SK-N-SH treated with all-trans-retinoic acid at 6 μM for 48 hours (cell line): ENCODE results near the gene SYNE2.

Source experiments
- ATAC-seq: fragments of 200-7000 bp; cut with Tn5 transposase; 3 replicates; pipeline ENCODE4 v1.9.1; 2020; ENCODE audit warnings: mild to moderate bottlenecking, moderate library complexity
- BACH2 ChIP-seq: fragments of 250-450 bp; sonication (Bioruptor Pico); IDR thresholded peaks from 2 replicates; pipeline ENCODE4 v1.9.0; 2021; ENCODE audit warnings: mild to moderate bottlenecking, borderline replicate concordance
- CSDC2 ChIP-seq: fragments of 250-450 bp; sonication (Bioruptor Pico); IDR thresholded peaks from 2 replicates; pipeline ENCODE4 v1.5.0; 2020; ENCODE audit warnings: mild to moderate bottlenecking, moderate library complexity
- ESRRG ChIP-seq: fragments of 250-450 bp; sonication (Bioruptor Pico); IDR thresholded peaks from 2 replicates; pipeline ENCODE4 v1.6.1; 2021; ENCODE audit warnings: mild to moderate bottlenecking
- GLIS3 ChIP-seq: fragments of 250-450 bp; sonication (Bioruptor Pico); IDR thresholded peaks from 2 replicates; pipeline ENCODE4 v1.5.0; 2020; ENCODE audit warnings: mild to moderate bottlenecking, moderate library complexity
- ISL1 ChIP-seq: fragments of 250-450 bp; sonication (Bioruptor Pico); IDR thresholded peaks from 2 replicates; pipeline ENCODE4 v2.1.2; 2022; ENCODE audit warnings: mild to moderate bottlenecking, moderate library complexity
- POU6F1 ChIP-seq: fragments of 250-450 bp; sonication (Bioruptor Pico); IDR thresholded peaks from 2 replicates; pipeline ENCODE4 v1.8.0; 2021; ENCODE audit warnings: low read depth, mild to moderate bottlenecking, moderate library complexity, borderline replicate concordance
- PPARA ChIP-seq: fragments of 250-450 bp; sonication (Bioruptor Pico); IDR thresholded peaks from 2 replicates; pipeline ENCODE4 v1.5.0; 2020; ENCODE audit warnings: mild to moderate bottlenecking, borderline replicate concordance
- RARB ChIP-seq: fragments of 250-450 bp; sonication (Bioruptor Pico); IDR thresholded peaks from 2 replicates; pipeline ENCODE4 v1.8.0; 2021; ENCODE audit warnings: mild to moderate bottlenecking, moderate library complexity
- TCF4 ChIP-seq: fragments of 250-450 bp; sonication (Bioruptor Pico); IDR thresholded peaks from 2 replicates; pipeline ENCODE4 v1.8.0; 2021; ENCODE audit warnings: mild to moderate bottlenecking, moderate library complexity, borderline replicate concordance
- TOX ChIP-seq: fragments of 250-450 bp; sonication (Bioruptor Pico); IDR thresholded peaks from 2 replicates; pipeline ENCODE4 v1.8.0; 2021; ENCODE audit warnings: mild to moderate bottlenecking, moderate library complexity, borderline replicate concordance
- TSHZ2 ChIP-seq: fragments of 250-450 bp; sonication (Bioruptor Pico); IDR thresholded peaks from 2 replicates; pipeline ENCODE4 v1.5.0; 2020; ENCODE audit warnings: mild to moderate bottlenecking, moderate library complexity
- ZC3H10 ChIP-seq: fragments of 250-450 bp; sonication (Bioruptor Pico); IDR thresholded peaks from 2 replicates; pipeline ENCODE4 v1.5.1; 2021; ENCODE audit warnings: mild to moderate bottlenecking, moderate library complexity
- ZFP3 ChIP-seq: fragments of 250-450 bp; sonication (Bioruptor Pico); IDR thresholded peaks from 2 replicates; pipeline ENCODE4 v1.5.0; 2020; ENCODE audit warnings: mild to moderate bottlenecking, moderate library complexity
- ZFP30 ChIP-seq: fragments of 450-650 bp; formaldehyde crosslinking; IDR thresholded peaks from 2 replicates; pipeline ENCODE4 v1.5.0; 2022; ENCODE audit warnings: mild to moderate bottlenecking, moderate library complexity
- ZNF565 ChIP-seq: fragments of 450-650 bp; formaldehyde crosslinking; conservative IDR thresholded peaks from 2 replicates; pipeline ENCODE4 v1.5.0; 2020; ENCODE audit warnings: low read depth, mild to moderate bottlenecking, moderate library complexity
- ZNF70 ChIP-seq: fragments of 450-650 bp; formaldehyde crosslinking; IDR thresholded peaks from 2 replicates; pipeline ENCODE4 v1.5.0; 2020; ENCODE audit warnings: mild to moderate bottlenecking, moderate library complexity
- ZNF8 ChIP-seq: fragments of 450-650 bp; formaldehyde crosslinking; IDR thresholded peaks from 2 replicates; pipeline ENCODE4 v1.5.0; 2020; ENCODE audit warnings: mild to moderate bottlenecking, moderate library complexity
- TF ChIP-seq, protein P1 (sequence below): fragments of 250-450 bp; sonication (Bioruptor Pico); IDR thresholded peaks from 2 replicates; pipeline ENCODE4 v1.5.1; 2020; ENCODE audit warnings: low read depth, mild to moderate bottlenecking, moderate library complexity
- TF ChIP-seq, protein P2 (sequence below): fragments of 250-450 bp; sonication (Bioruptor Pico); IDR thresholded peaks from 2 replicates; pipeline ENCODE4 v1.8.0; 2020; ENCODE audit warnings: mild to moderate bottlenecking, moderate library complexity, borderline replicate concordance

SYNE2 gene

GRCh38 chr14:63951021-63951420 is 98.2 kb downstream of the SYNE2 start:
- no peak for TF ChIP-seq CSDC2 (CRISPR knock-in tag)
- no peak for TF ChIP-seq BACH2 (CRISPR knock-in tag)
- no peak for TF ChIP-seq TCF4 (CRISPR knock-in tag)
- TF ChIP-seq, protein P1, sequence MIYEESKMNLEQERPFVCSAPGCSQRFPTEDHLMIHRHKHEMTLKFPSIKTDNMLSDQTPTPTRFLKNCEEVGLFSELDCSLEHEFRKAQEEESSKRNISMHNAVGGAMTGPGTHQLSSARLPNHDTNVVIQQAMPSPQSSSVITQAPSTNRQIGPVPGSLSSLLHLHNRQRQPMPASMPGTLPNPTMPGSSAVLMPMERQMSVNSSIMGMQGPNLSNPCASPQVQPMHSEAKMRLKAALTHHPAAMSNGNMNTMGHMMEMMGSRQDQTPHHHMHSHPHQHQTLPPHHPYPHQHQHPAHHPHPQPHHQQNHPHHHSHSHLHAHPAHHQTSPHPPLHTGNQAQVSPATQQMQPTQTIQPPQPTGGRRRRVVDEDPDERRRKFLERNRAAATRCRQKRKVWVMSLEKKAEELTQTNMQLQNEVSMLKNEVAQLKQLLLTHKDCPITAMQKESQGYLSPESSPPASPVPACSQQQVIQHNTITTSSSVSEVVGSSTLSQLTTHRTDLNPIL = no peak
- TF ChIP-seq ESRRG (CRISPR knock-in tag) = no peak
- no peak for TF ChIP-seq ZNF565 (CRISPR knock-in tag)
- TF ChIP-seq RARB (CRISPR knock-in tag) = no peak
- no peak for TF ChIP-seq PPARA (CRISPR knock-in tag)
- no peak for TF ChIP-seq ZFP30 (CRISPR knock-in tag)
- no peak for TF ChIP-seq ZFP3 (CRISPR knock-in tag)
- no peak for TF ChIP-seq ZC3H10
- TF ChIP-seq GLIS3 (CRISPR knock-in tag) = no peak

GRCh38 chr14:63951429-63951828 is 98.6 kb downstream of the SYNE2 start:
- TF ChIP-seq, protein P2, sequence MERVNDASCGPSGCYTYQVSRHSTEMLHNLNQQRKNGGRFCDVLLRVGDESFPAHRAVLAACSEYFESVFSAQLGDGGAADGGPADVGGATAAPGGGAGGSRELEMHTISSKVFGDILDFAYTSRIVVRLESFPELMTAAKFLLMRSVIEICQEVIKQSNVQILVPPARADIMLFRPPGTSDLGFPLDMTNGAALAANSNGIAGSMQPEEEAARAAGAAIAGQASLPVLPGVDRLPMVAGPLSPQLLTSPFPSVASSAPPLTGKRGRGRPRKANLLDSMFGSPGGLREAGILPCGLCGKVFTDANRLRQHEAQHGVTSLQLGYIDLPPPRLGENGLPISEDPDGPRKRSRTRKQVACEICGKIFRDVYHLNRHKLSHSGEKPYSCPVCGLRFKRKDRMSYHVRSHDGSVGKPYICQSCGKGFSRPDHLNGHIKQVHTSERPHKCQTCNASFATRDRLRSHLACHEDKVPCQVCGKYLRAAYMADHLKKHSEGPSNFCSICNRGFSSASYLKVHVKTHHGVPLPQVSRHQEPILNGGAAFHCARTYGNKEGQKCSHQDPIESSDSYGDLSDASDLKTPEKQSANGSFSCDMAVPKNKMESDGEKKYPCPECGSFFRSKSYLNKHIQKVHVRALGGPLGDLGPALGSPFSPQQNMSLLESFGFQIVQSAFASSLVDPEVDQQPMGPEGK (CRISPR knock-in tag) = no peak
- TF ChIP-seq ZNF70 = no peak
- no peak for ATAC-seq

More at GRCh38 chr14:63951021-63951420, 98.2 kb downstream of the SYNE2 start:
- no peak for ATAC-seq

DNA sequence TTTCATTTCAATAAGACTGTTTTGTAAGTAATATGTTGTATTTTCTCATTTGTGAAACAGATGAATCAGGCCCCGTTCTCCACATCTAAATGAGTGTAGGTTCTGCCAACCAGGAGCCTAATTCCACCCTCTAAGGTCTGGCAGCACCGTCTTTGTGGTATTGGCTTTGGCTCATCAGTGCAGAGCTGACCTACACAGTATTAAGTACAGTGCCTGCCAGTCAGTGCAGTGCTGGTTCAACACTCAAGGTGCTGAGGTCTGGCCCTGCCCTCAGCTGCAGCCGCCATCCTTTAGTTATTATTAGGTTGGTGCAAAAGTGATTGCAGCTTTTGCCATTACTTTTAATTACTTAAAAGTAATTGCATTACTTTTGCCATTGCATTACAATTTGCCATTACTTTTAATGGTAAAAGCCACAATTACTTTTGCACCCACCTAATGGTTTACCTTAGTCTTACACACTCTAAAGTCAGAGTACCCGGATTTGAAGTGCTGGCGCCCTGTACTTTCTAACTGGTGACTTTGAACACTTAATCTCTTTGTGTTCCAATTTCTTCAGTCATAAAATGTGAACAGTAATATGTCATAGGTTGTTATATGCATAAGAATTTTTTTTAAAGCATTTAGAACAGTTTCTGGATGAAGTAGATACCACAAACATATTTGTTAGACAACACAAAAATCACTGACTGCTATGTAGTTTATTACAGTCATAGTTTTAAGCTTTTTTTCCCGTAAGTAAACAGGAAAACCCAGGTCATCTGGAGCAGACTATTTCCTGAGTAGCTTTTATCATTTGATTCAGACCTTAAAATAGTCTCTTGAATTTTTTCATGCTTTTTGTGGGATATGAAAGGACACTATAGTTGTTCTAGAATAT is 99.5 kb downstream of the SYNE2 start:
- TF ChIP-seq POU6F1 (no peak), PPARA (CRISPR knock-in tag) (no peak), ZNF8 (CRISPR knock-in tag) (no peak), CSDC2 (CRISPR knock-in tag) (no peak), BACH2 (CRISPR knock-in tag) (no peak)
- TF ChIP-seq, protein P1 = no peak
- no peak for ATAC-seq

DNA sequence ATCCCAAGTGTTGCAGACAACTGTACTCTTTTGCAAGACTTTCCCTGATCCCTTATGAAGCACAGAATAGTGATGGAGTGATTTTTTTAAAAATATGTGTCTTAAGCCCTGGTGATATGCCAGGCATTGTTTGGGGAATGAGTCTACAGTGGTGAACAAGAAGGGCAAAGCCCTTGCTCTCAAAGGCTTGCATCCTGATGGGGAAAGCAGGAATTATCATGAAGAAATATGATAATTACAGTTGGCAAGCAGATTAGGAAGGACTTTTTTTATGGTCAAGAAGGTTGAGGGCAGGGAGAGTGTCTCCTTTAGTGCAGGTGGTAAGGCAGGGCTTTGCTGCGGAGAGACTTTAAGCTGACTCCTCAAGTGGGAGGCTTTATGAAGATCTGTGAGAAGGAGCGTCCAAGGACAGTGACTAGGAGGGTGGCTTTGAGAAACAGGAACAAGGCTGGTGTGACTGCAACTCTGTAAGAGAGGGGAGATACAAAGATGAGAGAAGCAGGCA is 100.2 kb downstream of the SYNE2 start:
- no peak for ATAC-seq
- TF ChIP-seq ZFP30 (CRISPR knock-in tag) (no peak), ZC3H10 (no peak)

- ATAC-seq = no peak
- TF ChIP-seq CSDC2 (CRISPR knock-in tag) = no peak
- no peak for TF ChIP-seq POU6F1
- no peak for TF ChIP-seq ZNF8 (CRISPR knock-in tag)
- no peak for TF ChIP-seq RARB (CRISPR knock-in tag)
- TF ChIP-seq ISL1 = no peak
- TF ChIP-seq, protein P2 (CRISPR knock-in tag) = no peak
- no peak for TF ChIP-seq ZC3H10
- TF ChIP-seq TOX (CRISPR knock-in tag) = no peak
- no peak for TF ChIP-seq ESRRG (CRISPR knock-in tag)
- no peak for TF ChIP-seq ZFP30 (CRISPR knock-in tag)
- no peak for TF ChIP-seq GLIS3 (CRISPR knock-in tag)
- no peak for TF ChIP-seq TSHZ2 (CRISPR knock-in tag)
- no peak for TF ChIP-seq ZNF70
- TF ChIP-seq TCF4 (CRISPR knock-in tag) = no peak
These were observed 103.5 kb downstream of the SYNE2 start for GRCh38 chr14:63956326-63956725.
